Kasumi-1 (cell line): ENCODE results near the gene HNF1A.

ENCODE experiments used
- DNase-seq, 2 experiments: peaks; one replicate each; lab custom pipeline; 2025; lab: John Stamatoyannopoulos, UW

HNF1A gene

GRCh38 chr12:121048442-121048841 lies 70.1 kb downstream of the HNF1A start:
- no peak for DNase-seq

- DNase-seq, result no peak
Observed at GRCh38 chr12:121050725-121051124, 72.4 kb downstream of the HNF1A start.
